SK-N-SH (cell line): ENCODE results near the gene RGS10. TPM values are rescaled to one million over a fixed set of nuclear protein-coding genes. Genes with fewer than 3 reads are reported as not detected.

Experiments
- CTCF ChIA-PET: fragments of 300-600, 350-600 bp; formaldehyde crosslinking; extraction: SDS; loops from one replicate; lab custom pipeline; 2021; lab: Yijun Ruan, JAX
- POLR2A ChIA-PET: fragments of 350-600 bp; sonication (Branson Sonifier 250); formaldehyde crosslinking; extraction: SDS; loops from one replicate; lab custom pipeline; 2020; ENCODE audit warnings: antibody characterized with exemption, inconsistent platforms; lab: Yijun Ruan, JAX
- DNase-seq: peaks from one replicate; pipeline ENCODE4 v3.0.0; 2012
- H2AFZ ChIP-seq: fragments of 200-600 bp; sonication (generic); 2 replicates; pipeline ENCODE4 v1.8.1; 2016; ENCODE audit warnings: antibody characterized with exemption, mild to moderate bottlenecking, low read depth
- H3F3A ChIP-seq: fragments of 200-600 bp; sonication (generic); replicated peaks from 2 replicates; pipeline ENCODE3; 2016; ENCODE audit warnings: antibody characterized with exemption, mild to moderate bottlenecking; ENCODE audit not compliant: insufficient read depth
- H3K27ac ChIP-seq, 2 experiments: fragments of 200-500 bp in 1 of 2; fragments of 200-600 bp in 1 of 2; sonication (Bioruptor generic) in 1 of 2; sonication (generic), shearing (Covaris generic) in 1 of 2; 2 replicates each; pipeline versions ENCODE4 v1.5.1 to v1.6.1; 2014 to 2016; ENCODE audit warnings: low read depth in 2 of 2, inconsistent platforms in 1 of 2, low read length in 1 of 2, mild to moderate bottlenecking in 1 of 2, mixed read lengths in 1 of 2
- H3K27me3 ChIP-seq: fragments of 200-600 bp; sonication (generic), shearing (Covaris generic); 2 replicates; pipeline ENCODE4 v1.6.1; 2016; ENCODE audit warnings: mixed run types; ENCODE audit not compliant: insufficient read depth
- H3K36me3 ChIP-seq, 2 experiments: fragments of 200-500 bp in 1 of 2; fragments of 200-600 bp in 1 of 2; sonication (Bioruptor generic) in 1 of 2; sonication (generic) in 1 of 2; replicated peaks in 1 of 2; 2 replicates each; pipeline versions ENCODE3 to v1.5.1; 2014 to 2016; ENCODE audit warnings: low read length in 1 of 2, mild to moderate bottlenecking in 1 of 2; ENCODE audit not compliant: insufficient read depth in 2 of 2, control insufficient read depth in 1 of 2
- H3K4me1 ChIP-seq, 2 experiments: fragments of 200-500 bp in 1 of 2; fragments of 200-600 bp in 1 of 2; sonication (Bioruptor generic) in 1 of 2; sonication (generic), shearing (Covaris generic) in 1 of 2; 2 replicates each; pipeline versions ENCODE4 v1.5.1 to v1.6.1; 2014 to 2016; ENCODE audit warnings: low read depth in 1 of 2, low read length in 1 of 2, mixed run types in 1 of 2; ENCODE audit not compliant: insufficient read depth in 2 of 2, control insufficient read depth in 1 of 2
- H3K4me2 ChIP-seq: fragments of 200-600 bp; sonication (generic), shearing (Covaris generic); 2 replicates; pipeline ENCODE4 v1.6.1; 2017; ENCODE audit warnings: mixed run types
- H3K4me3 ChIP-seq, 2 experiments: fragments of 200-500 bp in 1 of 2; fragments of 200-600 bp in 1 of 2; sonication (Bioruptor generic) in 1 of 2; sonication (generic), shearing (Covaris generic) in 1 of 2; 2 replicates each; pipeline versions ENCODE4 v1.5.1 to v1.8.1; 2014 to 2016; ENCODE audit warnings: low read depth in 2 of 2, inconsistent platforms in 1 of 2, low read length in 1 of 2, mild to moderate bottlenecking in 1 of 2, mixed read lengths in 1 of 2, moderate library complexity in 1 of 2
- H3K79me2 ChIP-seq: fragments of 200-600 bp; sonication (generic); 2 replicates; pipeline ENCODE4 v1.8.1; 2017; ENCODE audit warnings: mild to moderate bottlenecking; ENCODE audit not compliant: insufficient read depth
- H3K9ac ChIP-seq: fragments of 200-600 bp; sonication (generic); 2 replicates; pipeline ENCODE4 v1.6.1; 2017; ENCODE audit warnings: mixed run types
- H3K9me2 ChIP-seq: fragments of 200-600 bp; sonication (generic); 2 replicates; pipeline ENCODE4 v1.6.1; 2017; ENCODE audit warnings: mixed run types
- H3K9me3 ChIP-seq: fragments of 200-600 bp; sonication (generic); 2 replicates; pipeline ENCODE4 v1.6.1; 2017; ENCODE audit warnings: mixed run types, mild to moderate bottlenecking, moderate library complexity
- H4K20me1 ChIP-seq: fragments of 200-600 bp; sonication (generic); 2 replicates; pipeline ENCODE4 v1.6.1; 2017; ENCODE audit warnings: mild to moderate bottlenecking, mixed run types; ENCODE audit not compliant: insufficient read depth
- ELF1 ChIP-seq: IDR thresholded peaks from 2 replicates; pipeline ENCODE4 v1.4.0; 2012
- EZH2phosphoT487 ChIP-seq: fragments of 200-600 bp; sonication (generic); IDR thresholded peaks from 2 replicates; pipeline ENCODE4 v1.6.1; 2017; ENCODE audit warnings: low read depth, mixed run types, mild to moderate bottlenecking, antibody characterized with exemption, moderate library complexity, borderline replicate concordance
- GABPA ChIP-seq: IDR thresholded peaks from 2 replicates; pipeline ENCODE4 v1.4.0; 2012; ENCODE audit warnings: low read depth, mild to moderate bottlenecking
- GATA2 ChIP-seq: sonication (generic); formaldehyde crosslinking; IDR thresholded peaks from 2 replicates; pipeline ENCODE4 v1.5.0; 2020; ENCODE audit warnings: mild to moderate bottlenecking, missing genetic modification reagents
- JUND ChIP-seq: IDR thresholded peaks from 2 replicates; pipeline ENCODE4 v1.4.0; 2012
- MEF2A ChIP-seq: IDR thresholded peaks from 2 replicates; pipeline ENCODE4 v1.4.0; 2012; ENCODE audit warnings: low read depth, borderline replicate concordance
- MXI1 ChIP-seq: IDR thresholded peaks from 2 replicates; pipeline ENCODE4 v1.6.1; 2012; ENCODE audit warnings: mild to moderate bottlenecking, low read depth, low read length, improper control_type of control experiment
- NFIC ChIP-seq: IDR thresholded peaks from 2 replicates; pipeline ENCODE4 v1.4.0; 2012; ENCODE audit warnings: borderline replicate concordance
- NRF1 ChIP-seq: IDR thresholded peaks from 2 replicates; pipeline ENCODE4 v1.6.1; 2012; ENCODE audit warnings: low read depth, mild to moderate bottlenecking, low read length
- POLR2AphosphoS5 ChIP-seq: IDR thresholded peaks from 2 replicates; pipeline ENCODE4 v1.6.1; 2012; ENCODE audit warnings: low read depth, low read length
- RCOR1 ChIP-seq: fragments of 150-350 bp; IDR thresholded peaks from 2 replicates; pipeline ENCODE4 v1.6.1; 2017; ENCODE audit warnings: antibody characterized with exemption, low read length
- RFX5 ChIP-seq: IDR thresholded peaks from 2 replicates; pipeline ENCODE4 v1.6.1; 2012; ENCODE audit warnings: mild to moderate bottlenecking, improper control_type of control experiment, low read length
- RXRA ChIP-seq: IDR thresholded peaks from 2 replicates; pipeline ENCODE4 v1.4.0; 2012; ENCODE audit warnings: low read depth, mild to moderate bottlenecking, borderline replicate concordance
- SIN3A ChIP-seq: IDR thresholded peaks from 2 replicates; pipeline ENCODE4 v1.6.1; 2012; ENCODE audit warnings: low read depth, mild to moderate bottlenecking, low read length, moderate library complexity, borderline replicate concordance
- WGBS: methylation state at CpG from one replicate; pipeline ENCODE4 v1.1.6; 2017; ENCODE audit warnings: low lambda C conversion rate; 5-methylcytosine and 5-hydroxymethylcytosine counted together
- polyA plus RNA-seq, 3 experiments: library from polyadenylated mRNA; depleted of rRNA; stranded (reverse); fragments of >200 nt; gene quantifications; 2 replicates each; pipeline ENCODE4 v1.2.3, GENCODE V29; 2012
- TF ChIP-seq, protein P1 (sequence below): IDR thresholded peaks from 2 replicates; pipeline ENCODE4 v1.4.0; 2012; ENCODE audit warnings: low read depth, borderline replicate concordance
- TF ChIP-seq, protein P2 (sequence below): IDR thresholded peaks from 2 replicates; pipeline ENCODE4 v1.4.0; 2012; ENCODE audit warnings: low read depth, borderline replicate concordance
- TF ChIP-seq, protein P3 (sequence below): IDR thresholded peaks from 2 replicates; pipeline ENCODE4 v1.4.0; 2012; ENCODE audit warnings: low read depth
- TF ChIP-seq, protein P4 (sequence below): fragments of 150-350 bp; IDR thresholded peaks from 2 replicates; pipeline ENCODE4 v1.6.1; 2017; ENCODE audit warnings: antibody characterized with exemption, low read length, low read depth, borderline replicate concordance
- TF ChIP-seq, protein P5 (sequence below): IDR thresholded peaks from 2 replicates; pipeline ENCODE4; 2012

Gene RGS10
- polyA plus RNA-seq, 1 of the 3 experiments (the other 2 are of a cell fraction) = 44.6 TPM

DNA sequence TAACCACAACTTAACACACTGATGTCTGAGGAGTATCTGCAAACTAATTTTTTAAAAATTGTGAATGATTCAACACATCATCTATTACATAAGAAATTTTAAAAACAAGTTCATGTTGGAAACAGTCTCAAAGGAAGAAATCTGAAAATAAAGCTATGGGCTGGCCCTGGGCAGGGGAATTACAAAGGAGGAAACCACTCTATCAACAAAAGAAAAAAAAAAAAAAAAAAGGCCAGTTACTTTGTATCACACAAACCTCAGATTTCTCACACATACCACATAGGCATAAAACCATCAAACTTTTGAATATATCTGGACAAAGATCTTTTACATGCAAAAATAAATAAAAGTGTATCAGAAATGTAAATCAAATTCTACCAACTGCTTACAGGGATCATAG is 33.5 kb upstream of the RGS10 start:
- Histone ChIP-seq H3K9ac (no peak overlapping the region), H3K79me2 (peaks cover 25% of the 10 kb centered on the region), H3K9me2 (no peaks in the 10 kb centered on the region), H2AFZ (no peak overlapping the region), H3K4me3 (no peak overlapping the region), H3K36me3 (peaks cover 72 to 81% of the 10 kb centered on the region in 2 experiments), H3K4me1 (no peaks in the 10 kb centered on the region; a peak in 2 of 4 replicates), H3K4me2 (no peak overlapping the region), H3F3A (peaks cover 34% of the 10 kb centered on the region), H3K27me3 (no peaks in the 10 kb centered on the region), H4K20me1 (peaks cover 1% of the 10 kb centered on the region; the same call in 1 of the 2 replicates), H3K9me3 (no peaks in the 10 kb centered on the region), H3K27ac (no peak overlapping the region)
- ChIA-PET POLR2A (no interaction called here), CTCF (interaction anchor here (1.4 to 1.6 kb wide), 2 partner anchors 14 to 284 kb away, joined by 4 read pairs; no protein-coding TSS in a partner anchor)
- no peak for DNase-seq
- TF ChIP-seq, protein P1, sequence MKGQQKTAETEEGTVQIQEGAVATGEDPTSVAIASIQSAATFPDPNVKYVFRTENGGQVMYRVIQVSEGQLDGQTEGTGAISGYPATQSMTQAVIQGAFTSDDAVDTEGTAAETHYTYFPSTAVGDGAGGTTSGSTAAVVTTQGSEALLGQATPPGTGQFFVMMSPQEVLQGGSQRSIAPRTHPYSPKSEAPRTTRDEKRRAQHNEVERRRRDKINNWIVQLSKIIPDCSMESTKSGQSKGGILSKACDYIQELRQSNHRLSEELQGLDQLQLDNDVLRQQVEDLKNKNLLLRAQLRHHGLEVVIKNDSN = no peak
- no peak for TF ChIP-seq SIN3A
- no peak for TF ChIP-seq NRF1
- TF ChIP-seq GATA2 = no peak
- TF ChIP-seq RFX5 = no peak
- TF ChIP-seq, protein P2, sequence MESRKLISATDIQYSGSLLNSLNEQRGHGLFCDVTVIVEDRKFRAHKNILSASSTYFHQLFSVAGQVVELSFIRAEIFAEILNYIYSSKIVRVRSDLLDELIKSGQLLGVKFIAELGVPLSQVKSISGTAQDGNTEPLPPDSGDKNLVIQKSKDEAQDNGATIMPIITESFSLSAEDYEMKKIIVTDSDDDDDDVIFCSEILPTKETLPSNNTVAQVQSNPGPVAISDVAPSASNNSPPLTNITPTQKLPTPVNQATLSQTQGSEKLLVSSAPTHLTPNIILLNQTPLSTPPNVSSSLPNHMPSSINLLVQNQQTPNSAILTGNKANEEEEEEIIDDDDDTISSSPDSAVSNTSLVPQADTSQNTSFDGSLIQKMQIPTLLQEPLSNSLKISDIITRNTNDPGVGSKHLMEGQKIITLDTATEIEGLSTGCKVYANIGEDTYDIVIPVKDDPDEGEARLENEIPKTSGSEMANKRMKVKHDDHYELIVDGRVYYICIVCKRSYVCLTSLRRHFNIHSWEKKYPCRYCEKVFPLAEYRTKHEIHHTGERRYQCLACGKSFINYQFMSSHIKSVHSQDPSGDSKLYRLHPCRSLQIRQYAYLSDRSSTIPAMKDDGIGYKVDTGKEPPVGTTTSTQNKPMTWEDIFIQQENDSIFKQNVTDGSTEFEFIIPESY = no peak
- TF ChIP-seq, protein P3, sequence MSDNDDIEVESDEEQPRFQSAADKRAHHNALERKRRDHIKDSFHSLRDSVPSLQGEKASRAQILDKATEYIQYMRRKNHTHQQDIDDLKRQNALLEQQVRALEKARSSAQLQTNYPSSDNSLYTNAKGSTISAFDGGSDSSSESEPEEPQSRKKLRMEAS = no peak
- TF ChIP-seq JUND = no peak
- no peak for TF ChIP-seq RCOR1
- no peak for TF ChIP-seq POLR2AphosphoS5
- TF ChIP-seq, protein P4, sequence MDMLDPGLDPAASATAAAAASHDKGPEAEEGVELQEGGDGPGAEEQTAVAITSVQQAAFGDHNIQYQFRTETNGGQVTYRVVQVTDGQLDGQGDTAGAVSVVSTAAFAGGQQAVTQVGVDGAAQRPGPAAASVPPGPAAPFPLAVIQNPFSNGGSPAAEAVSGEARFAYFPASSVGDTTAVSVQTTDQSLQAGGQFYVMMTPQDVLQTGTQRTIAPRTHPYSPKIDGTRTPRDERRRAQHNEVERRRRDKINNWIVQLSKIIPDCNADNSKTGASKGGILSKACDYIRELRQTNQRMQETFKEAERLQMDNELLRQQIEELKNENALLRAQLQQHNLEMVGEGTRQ = no peak
- no peak for TF ChIP-seq GABPA
- TF ChIP-seq, all 33 proteins: peak for 0

DNA sequence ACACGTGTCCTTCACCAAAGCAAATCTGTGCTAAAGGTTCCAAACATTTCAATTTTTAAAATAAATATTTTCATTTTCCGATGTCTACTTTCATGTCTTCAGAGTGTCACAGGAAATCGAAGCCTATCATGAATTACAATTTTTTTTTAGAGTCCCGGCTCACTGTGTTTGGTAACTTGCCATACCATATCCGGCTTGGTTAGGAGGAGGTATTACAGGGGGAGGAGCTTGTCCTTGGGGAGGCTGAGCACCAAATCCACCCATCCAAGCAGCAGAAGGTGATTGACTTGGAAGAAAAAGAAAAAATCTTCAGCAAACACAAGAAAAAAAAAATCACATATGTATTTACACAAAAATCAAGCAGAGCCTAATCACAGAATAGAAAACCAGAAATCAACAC is 33.0 kb upstream of the RGS10 start:
- Histone ChIP-seq H3K36me3 (peaks cover 67 to 78% of the 10 kb centered on the region in 2 experiments), H3K4me1 (no peaks in the 10 kb centered on the region), H3K79me2 (peaks cover 25% of the 10 kb centered on the region), H3K4me3 (no peak overlapping the region), H2AFZ (no peak overlapping the region), H3K4me2 (no peak overlapping the region), H3K27ac (no peak overlapping the region), H3K9me3 (no peaks in the 10 kb centered on the region), H3K9me2 (no peaks in the 10 kb centered on the region), H3F3A (peaks cover 34% of the 10 kb centered on the region), H3K27me3 (no peaks in the 10 kb centered on the region), H3K9ac (no peak overlapping the region), H4K20me1 (no peaks in the 10 kb centered on the region)
- no peak for DNase-seq
- CTCF ChIA-PET = interaction anchor here (1.4 kb wide), 1 partner anchor 14 kb away, joined by 4 read pairs; no protein-coding TSS in a partner anchor
- POLR2A ChIA-PET = no interaction called here
- 85% methylated on average over 5 of the region's 5 CpGs for WGBS
- TF ChIP-seq SIN3A (no peak), MEF2A (no peak), NFIC (no peak), RCOR1 (no peak), GATA2 (no peak), GABPA (no peak), MXI1 (no peak), RXRA (no peak), ELF1 (no peak), EZH2phosphoT487 (no peak)
- TF ChIP-seq, protein P5, sequence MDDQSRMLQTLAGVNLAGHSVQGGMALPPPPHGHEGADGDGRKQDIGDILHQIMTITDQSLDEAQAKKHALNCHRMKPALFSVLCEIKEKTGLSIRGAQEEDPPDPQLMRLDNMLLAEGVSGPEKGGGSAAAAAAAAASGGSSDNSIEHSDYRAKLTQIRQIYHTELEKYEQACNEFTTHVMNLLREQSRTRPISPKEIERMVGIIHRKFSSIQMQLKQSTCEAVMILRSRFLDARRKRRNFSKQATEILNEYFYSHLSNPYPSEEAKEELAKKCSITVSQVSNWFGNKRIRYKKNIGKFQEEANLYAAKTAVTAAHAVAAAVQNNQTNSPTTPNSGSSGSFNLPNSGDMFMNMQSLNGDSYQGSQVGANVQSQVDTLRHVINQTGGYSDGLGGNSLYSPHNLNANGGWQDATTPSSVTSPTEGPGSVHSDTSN = no peak
- TF ChIP-seq, protein P2 = no peak
- TF ChIP-seq, all 33 proteins: peak for 0
